ENCODE results near the gene SIGLEC6.

Gene SIGLEC6

GRCh38 chr19:51477344-51477743 lies 54.1 kb downstream of the SIGLEC6 start:
- in situ Hi-C loops (cut with MboI; ENCODE audit: low sequenced_read_pairs): loop anchor here (10.0 kb wide), 1 partner anchor 177 kb away; no protein-coding TSS in a partner anchor

- in situ Hi-C loops (cut with MboI; ENCODE audit: low sequenced_read_pairs): loop anchor here (10.0 kb wide), 1 partner anchor 179 kb away; no protein-coding TSS in a partner anchor
Observed at GRCh38 chr19:51476164-51476563, 55.3 kb downstream of the SIGLEC6 start.

GRCh38 chr19:51473009-51473707 lies 58.3 kb downstream of the SIGLEC6 start:
- in situ Hi-C loops (cut with MboI; ENCODE audit: low sequenced_read_pairs): loop anchor here (10.0 kb wide), 1 partner anchor 182 kb away; no protein-coding TSS in a partner anchor

- in situ Hi-C loops (cut with MboI; ENCODE audit: low sequenced_read_pairs): loop anchor here (10.0 kb wide), 1 partner anchor 182 kb away; no protein-coding TSS in a partner anchor
Observed at GRCh38 chr19:51472607-51473006, 58.9 kb downstream of the SIGLEC6 start.

- in situ Hi-C loops (cut with MboI; ENCODE audit: low sequenced_read_pairs): loop anchor here (10.0 kb wide), 1 partner anchor 183 kb away; no protein-coding TSS in a partner anchor
Observed at GRCh38 chr19:51471527-51471926, 59.9 kb downstream of the SIGLEC6 start.

GRCh38 chr19:51470966-51471365 lies 60.5 kb downstream of the SIGLEC6 start:
- in situ Hi-C loops (cut with MboI; ENCODE audit: low sequenced_read_pairs): loop anchor here (10.0 kb wide), 1 partner anchor 184 kb away; no protein-coding TSS in a partner anchor

- in situ Hi-C loops (cut with MboI; ENCODE audit: low sequenced_read_pairs): loop anchor here (10.0 kb wide), 1 partner anchor 185 kb away; no protein-coding TSS in a partner anchor
Observed at GRCh38 chr19:51469629-51470028, 61.8 kb downstream of the SIGLEC6 start.

- in situ Hi-C loops (cut with MboI; ENCODE audit: low sequenced_read_pairs): no loop called here
Observed at GRCh38 chr19:51469162-51469561, 62.3 kb downstream of the SIGLEC6 start.

GRCh38 chr19:51468545-51468920 lies 62.9 kb downstream of the SIGLEC6 start:
- in situ Hi-C loops (cut with MboI; ENCODE audit: low sequenced_read_pairs): no loop called here

GRCh38 chr19:51467864-51468544 lies 63.5 kb downstream of the SIGLEC6 start:
- in situ Hi-C loops (cut with MboI; ENCODE audit: low sequenced_read_pairs): no loop called here

Measured in HL-60/S4 (cell line).